HG03025 (cell line): Measurements from ENCODE around the gene PPOX.

Source experiments
- ATAC-seq: cut with Tn5 transposase; IDR thresholded peaks from one replicate; pipeline ENCODE4 v1.9.1; 2021; ENCODE audit warnings: mild to moderate bottlenecking, moderate library complexity; ENCODE audit not compliant: unreplicated experiment, low FRiP score

PPOX gene

GRCh38 chr1:161196111-161196510, 29.9 kb downstream of the PPOX start:
- ATAC-seq = no peak

- ATAC-seq = no peak
These were observed 30.6 kb downstream of the PPOX start for GRCh38 chr1:161196521-161197451.

GRCh38 chr1:161197560-161198193, 31.5 kb downstream of the PPOX start:
- ATAC-seq = no peak

- ATAC-seq = no peak
These were observed 32.1 kb downstream of the PPOX start for GRCh38 chr1:161198194-161198896.

GRCh38 chr1:161198897-161199431, 32.7 kb downstream of the PPOX start, which contains the start of gene ADAMTS4:
Gene ADAMTS4 (minus strand): TSS chr1:161199054. CDS start chr1:161198627, 427 bp downstream.
- ATAC-seq = no peak

- no peak for ATAC-seq
These were observed 33.4 kb downstream of the PPOX start for GRCh38 chr1:161199506-161200139.

- ATAC-seq = no peak
These were observed 34.3 kb downstream of the PPOX start for GRCh38 chr1:161200421-161200991.

GRCh38 chr1:161200992-161201835, 35.0 kb downstream of the PPOX start:
- ATAC-seq = no peak

GRCh38 chr1:161201836-161202712, 35.8 kb downstream of the PPOX start, which contains the start of gene NDUFS2:
Gene NDUFS2 (plus strand): TSS chr1:161202367. CDS start chr1:161202386, 19 bp downstream.
- ATAC-seq = peak; percentile 97

- no peak for ATAC-seq
These were observed 40.4 kb downstream of the PPOX start for GRCh38 chr1:161206411-161207140.

- ATAC-seq = no peak
These were observed 40.9 kb downstream of the PPOX start for GRCh38 chr1:161207173-161207572.

- ATAC-seq = no peak
These were observed 43.7 kb downstream of the PPOX start for GRCh38 chr1:161209790-161210409.

GRCh38 chr1:161214369-161214768, 48.1 kb downstream of the PPOX start:
- no peak for ATAC-seq

GRCh38 chr1:161215076-161215475, 48.9 kb downstream of the PPOX start, which contains the start of gene FCER1G:
Gene FCER1G (plus strand): TSS chr1:161215295. CDS start chr1:161215322, 27 bp downstream.
- ATAC-seq = no peak

GRCh38 chr1:161216945-161217712, 50.9 kb downstream of the PPOX start:
- no peak for ATAC-seq

- no peak for ATAC-seq
These were observed 51.6 kb downstream of the PPOX start for GRCh38 chr1:161217831-161218230.
